H9 (cell line): Measurements from ENCODE around the gene IFI44. TPM values are rescaled to one million over a fixed set of nuclear protein-coding genes. Genes with fewer than 3 reads are reported as not detected.

ENCODE experiments used
- DNase-seq: peaks from one replicate; pipeline ENCODE4 v3.0.0-alpha.2; 2017
- H2AFZ ChIP-seq: one replicate; pipeline ENCODE4 v1.6.1; 2013; ENCODE audit warnings: mild to moderate bottlenecking, low read length, control low read depth, moderate library complexity
- H2AK5ac ChIP-seq: 2 replicates; pipeline ENCODE4 v1.6.1; 2013; ENCODE audit warnings: low read length, control low read depth, mixed read lengths; ENCODE audit not compliant: insufficient read length
- H2BK120ac ChIP-seq: one replicate; pipeline ENCODE4 v1.6.1; 2013; ENCODE audit warnings: low read depth, mild to moderate bottlenecking, low read length, control low read depth, inconsistent platforms; ENCODE audit not compliant: poor library complexity, severe bottlenecking
- H2BK12ac ChIP-seq: 2 replicates; pipeline ENCODE4 v1.6.1; 2013; ENCODE audit warnings: low read length, control low read depth, mixed read lengths, low read depth; ENCODE audit not compliant: insufficient read length
- H2BK15ac ChIP-seq: 2 replicates; pipeline ENCODE4 v1.6.1; 2013; ENCODE audit warnings: low read depth, low read length, control low read depth
- H2BK20ac ChIP-seq: one replicate; pipeline ENCODE4 v1.6.1; 2013; ENCODE audit warnings: low read depth, mild to moderate bottlenecking, low read length, control low read depth, inconsistent platforms; ENCODE audit not compliant: poor library complexity, severe bottlenecking
- H2BK5ac ChIP-seq: 2 replicates; pipeline ENCODE4 v1.6.1; 2013; ENCODE audit warnings: low read length, control low read depth, mixed read lengths; ENCODE audit not compliant: insufficient read length
- H3K14ac ChIP-seq: 2 replicates; pipeline ENCODE4 v1.6.1; 2013; ENCODE audit warnings: low read length, control low read depth; ENCODE audit not compliant: insufficient read depth
- H3K18ac ChIP-seq: 2 replicates; pipeline ENCODE4 v1.6.1; 2013; ENCODE audit warnings: low read depth, mild to moderate bottlenecking, mixed read lengths, low read length, control low read depth; ENCODE audit not compliant: insufficient read length
- H3K23ac ChIP-seq: 2 replicates; pipeline ENCODE4 v1.6.1; 2013; ENCODE audit warnings: low read length, control low read depth, mixed read lengths, low read depth; ENCODE audit not compliant: insufficient read length
- H3K23me2 ChIP-seq: 2 replicates; pipeline ENCODE4 v1.6.1; 2013; ENCODE audit warnings: low read depth, mild to moderate bottlenecking, mixed read lengths, low read length, control low read depth; ENCODE audit not compliant: insufficient read length, poor library complexity, severe bottlenecking
- H3K27ac ChIP-seq: 2 replicates; pipeline ENCODE4 v1.5.1; 2013; ENCODE audit warnings: low read length, control low read depth, mixed read lengths, low read depth; ENCODE audit not compliant: insufficient read length
- H3K27me3 ChIP-seq: 2 replicates; pipeline ENCODE4 v1.6.1; 2013; ENCODE audit warnings: low read length, control low read depth, inconsistent platforms; ENCODE audit not compliant: insufficient read depth
- H3K4ac ChIP-seq: 2 replicates; pipeline ENCODE4 v1.6.1; 2013; ENCODE audit warnings: low read depth, mild to moderate bottlenecking, control low read depth, inconsistent platforms, low read length, moderate library complexity
- H3K4me1 ChIP-seq: 2 replicates; pipeline ENCODE4 v1.6.1; 2013; ENCODE audit warnings: low read length, control low read depth, inconsistent platforms; ENCODE audit not compliant: insufficient read depth
- H3K4me2 ChIP-seq: 2 replicates; pipeline ENCODE4 v1.6.1; 2013; ENCODE audit warnings: low read length, control low read depth, mixed read lengths; ENCODE audit not compliant: insufficient read length, insufficient read depth
- H3K56ac ChIP-seq: 2 replicates; pipeline ENCODE4 v1.6.1; 2013; ENCODE audit warnings: low read depth, mild to moderate bottlenecking, mixed read lengths, low read length, control low read depth; ENCODE audit not compliant: insufficient read length
- H3K79me1 ChIP-seq: 2 replicates; pipeline ENCODE4 v1.6.1; 2013; ENCODE audit warnings: low read depth, mild to moderate bottlenecking, moderate library complexity, low read length, control low read depth, inconsistent platforms; ENCODE audit not compliant: insufficient read depth, poor library complexity, severe bottlenecking
- H3K79me2 ChIP-seq: 2 replicates; pipeline ENCODE4 v1.6.1; 2013; ENCODE audit warnings: low read length, control low read depth, inconsistent platforms; ENCODE audit not compliant: insufficient read depth
- H3K9ac ChIP-seq: 2 replicates; pipeline ENCODE4 v1.6.1; 2013; ENCODE audit warnings: low read length, control low read depth, mixed read lengths; ENCODE audit not compliant: insufficient read length; ENCODE audit errors: extremely low read depth
- H3K9me3 ChIP-seq: one replicate; pipeline ENCODE4 v1.6.1; 2013; ENCODE audit warnings: low read depth, low read length, inconsistent platforms; ENCODE audit not compliant: control insufficient read depth
- H3T11ph ChIP-seq: one replicate; pipeline ENCODE4 v1.6.1; 2013; ENCODE audit warnings: mild to moderate bottlenecking, low read length, control low read depth, inconsistent platforms
- H4K20me1 ChIP-seq: one replicate; pipeline ENCODE4 v1.6.1; 2013; ENCODE audit not compliant: control insufficient read depth, insufficient read length, insufficient read depth
- H4K5ac ChIP-seq: 2 replicates; pipeline ENCODE4 v1.6.1; 2013; ENCODE audit warnings: low read depth, mild to moderate bottlenecking, mixed read lengths, low read length, control low read depth; ENCODE audit not compliant: insufficient read length
- H4K8ac ChIP-seq: replicated peaks from 2 replicates; pipeline ENCODE4 v1.6.1; 2013; ENCODE audit warnings: low read length, control low read depth, mixed read lengths, low read depth; ENCODE audit not compliant: insufficient read length
- H4K91ac ChIP-seq: 2 replicates; pipeline ENCODE4 v1.6.1; 2013; ENCODE audit warnings: low read depth, mild to moderate bottlenecking, moderate library complexity, mixed read lengths, low read length, control low read depth; ENCODE audit not compliant: insufficient read length
- H3K27ac Mint-ChIP-seq, 3 experiments: 2 replicates in 2 of 3; 3 replicates in 1 of 3; pipeline ENCODE4 v1.8.0; 2020 to 2021; ENCODE audit warnings: mixed read lengths in 3 of 3, mild to moderate bottlenecking in 1 of 3, moderate library complexity in 1 of 3
- H3K27me3 Mint-ChIP-seq: 2 replicates; pipeline ENCODE4 v1.8.0; 2021; ENCODE audit warnings: low read depth, mild to moderate bottlenecking, moderate library complexity, mixed read lengths
- H3K36me3 Mint-ChIP-seq, 3 experiments: 2 replicates in 2 of 3; 3 replicates in 1 of 3; pipeline ENCODE4 v1.8.0; 2020 to 2021; ENCODE audit warnings: low read depth in 3 of 3, mixed read lengths in 3 of 3; ENCODE audit not compliant: insufficient read depth in 1 of 3
- H3K4me1 Mint-ChIP-seq, 2 experiments: 2 replicates each; pipeline ENCODE4 v1.8.0; 2020; ENCODE audit warnings: mixed read lengths in 2 of 2
- H3K4me3 Mint-ChIP-seq, 2 experiments: 2 replicates in 1 of 2; 3 replicates in 1 of 2; pipeline ENCODE4 v1.8.0; 2020 to 2021; ENCODE audit warnings: mild to moderate bottlenecking in 2 of 2, mixed read lengths in 2 of 2, moderate library complexity in 1 of 2
- H3K9me3 Mint-ChIP-seq, 2 experiments: 2 replicates in 1 of 2; 3 replicates in 1 of 2; pipeline ENCODE4 v1.8.0; 2020; ENCODE audit warnings: mild to moderate bottlenecking in 2 of 2, mixed read lengths in 2 of 2, moderate library complexity in 1 of 2
- CTCF ChIP-seq: fragments of 200-600 bp; sonication (generic); conservative IDR thresholded peaks from 3 replicates; pipeline ENCODE4 v1.8.0; 2021; ENCODE audit warnings: antibody characterized with exemption, mild to moderate bottlenecking
- WGBS: extraction: QIAGEN DNeasy Blood & Tissue Kit; methylation state at CpG from one replicate; pipeline ENCODE4 v1.1.7; 2013; ENCODE audit warnings: missing lambda C conversion rate, low lambda C conversion rate, mixed read lengths; ENCODE audit not compliant: insufficient read length; ENCODE audit errors: extremely low coverage; 5-methylcytosine and 5-hydroxymethylcytosine counted together
- total RNA-seq: library from RNA; stranded (reverse); gene quantifications from 2 replicates; pipeline ENCODE4 v1.2.1, GENCODE V29; 2021

IFI44 gene
- total RNA-seq, 1 experiment from 2014 or later, result not detected

- H2BK15ac ChIP-seq, result no peak overlapping the region
- no peak for TF ChIP-seq CTCF
- no peak overlapping the region for H4K8ac ChIP-seq
- no peak overlapping the region for H3K4me3 Mint-ChIP-seq
- H3K9ac ChIP-seq, result no peak overlapping the region
- H3K23ac ChIP-seq, result no peak overlapping the region
- no peak overlapping the region for H2BK5ac ChIP-seq
- no peak overlapping the region for H2AFZ ChIP-seq
- no peak overlapping the region for H2BK120ac ChIP-seq
- no peak overlapping the region for H4K91ac ChIP-seq
- H3K9me3 ChIP-seq, result no peaks in the 10 kb centered on the region
- no CpG with 5 or more reads among the region's 2 CpGs for WGBS
- H3K79me1 ChIP-seq, result no peaks in the 10 kb centered on the region
- no peak overlapping the region for H4K5ac ChIP-seq
- H3T11ph ChIP-seq, result no peak overlapping the region
- no peak overlapping the region for H3K27ac Mint-ChIP-seq
- no peak overlapping the region for H3K4ac ChIP-seq
- no peak overlapping the region for H3K14ac ChIP-seq
- peaks cover 47% of the 10 kb centered on the region for H3K27me3 Mint-ChIP-seq
- H3K23me2 ChIP-seq, result no peaks in the 10 kb centered on the region
- no peak overlapping the region for H3K56ac ChIP-seq
- DNase-seq, result no peak
- no peaks in the 10 kb centered on the region for H3K36me3 Mint-ChIP-seq
- H2BK20ac ChIP-seq, result no peak overlapping the region
- H3K27me3 ChIP-seq, result no peaks in the 10 kb centered on the region
- H4K20me1 ChIP-seq, result no peaks in the 10 kb centered on the region
- no peaks in the 10 kb centered on the region for H3K9me3 Mint-ChIP-seq
- H3K79me2 ChIP-seq, result no peaks in the 10 kb centered on the region
- H3K4me1 ChIP-seq, result no peaks in the 10 kb centered on the region
- H2AK5ac ChIP-seq, result no peak overlapping the region
- H3K4me1 Mint-ChIP-seq, result no peaks in the 10 kb centered on the region
- H3K27ac ChIP-seq, result no peak overlapping the region
- H3K4me2 ChIP-seq, result no peak overlapping the region
- no peak overlapping the region for H2BK12ac ChIP-seq
- no peak overlapping the region for H3K18ac ChIP-seq
Observed at GRCh38 chr1:78663923-78664322, 14.3 kb downstream of the IFI44 start.
